ENCODE results near the gene PATL2.
"Not testable (repeated sequence)": the region's sequence is repeated elsewhere in the genome, so short reads cannot be mapped to it uniquely, and the experiment has no call there.

The PATL2 gene

GRCh38 chr15:44706946-44707636 lies 4.0 kb downstream of the PATL2 start:
- H3K27ac ChIP-seq (ENCODE audit: low read length), result no peak overlapping the region
- H3K27me3 ChIP-seq (ENCODE audit: insufficient read depth, low read length, poor library complexity), result no peaks in the 10 kb centered on the region
- H3K4me3 ChIP-seq (ENCODE audit: low read depth in 1 of 2, low read length in 2 of 2), result no peak overlapping the region
- H3K36me3 ChIP-seq (ENCODE audit: insufficient read depth, low read length), result no peaks in the 10 kb centered on the region; the same call in 1 of the 2 replicates
- ATAC-seq (ENCODE audit: insufficient read depth, low read depth) (no peak), DNase-seq (no peak)
- no peak overlapping the region for H3K4me2 ChIP-seq (ENCODE audit: insufficient read depth, low read length)
- peaks cover 22% of the 10 kb centered on the region for H3K79me2 ChIP-seq (ENCODE audit: insufficient read depth, low read length)
- no peaks in the 10 kb centered on the region for H3K9me3 ChIP-seq (ENCODE audit: insufficient read depth, low read length, severe bottlenecking)
- H3K4me1 ChIP-seq (ENCODE audit: insufficient read depth, low read length), result peaks cover 14% of the 10 kb centered on the region
- TF ChIP-seq EZH2 (IDR thresholded peaks at IDR 0.05; ENCODE audit: borderline replicate concordance, low read depth, low read length, severe bottlenecking), result no peak
- TF ChIP-seq CTCF (IDR thresholded peaks at IDR 0.05; ENCODE audit: borderline replicate concordance, extremely low read depth, low read length, poor library complexity, severe bottlenecking), result no peak
- H4K20me1 ChIP-seq (ENCODE audit: insufficient read depth, low read length), result peaks cover 2% of the 10 kb centered on the region; the same call in 1 of the 2 replicates
- no peak overlapping the region for H2AFZ ChIP-seq (ENCODE audit: low read depth, low read length)
- no peak overlapping the region for H3K9ac ChIP-seq (ENCODE audit: low read depth, low read length)

- no peak overlapping the region for H3K4me3 ChIP-seq (ENCODE audit: low read depth in 1 of 2, low read length in 2 of 2)
- no peak overlapping the region for H3K4me2 ChIP-seq (ENCODE audit: insufficient read depth, low read length)
- H3K27me3 ChIP-seq (ENCODE audit: insufficient read depth, low read length, poor library complexity), result no peaks in the 10 kb centered on the region
- no peak for ATAC-seq (ENCODE audit: insufficient read depth, low read depth)
- H3K27ac ChIP-seq (ENCODE audit: low read length), result no peak overlapping the region
- TF ChIP-seq EZH2 (IDR thresholded peaks at IDR 0.05; ENCODE audit: borderline replicate concordance, low read depth, low read length, severe bottlenecking) (no peak), CTCF (IDR thresholded peaks at IDR 0.05; ENCODE audit: borderline replicate concordance, extremely low read depth, low read length, poor library complexity, severe bottlenecking) (no peak)
- H3K9ac ChIP-seq (ENCODE audit: low read depth, low read length), result no peak overlapping the region
- no peaks in the 10 kb centered on the region for H4K20me1 ChIP-seq (ENCODE audit: insufficient read depth, low read length)
- no peaks in the 10 kb centered on the region for H3K9me3 ChIP-seq (ENCODE audit: insufficient read depth, low read length, severe bottlenecking)
- no peak for DNase-seq
- H3K36me3 ChIP-seq (ENCODE audit: insufficient read depth, low read length), result no peaks in the 10 kb centered on the region; the same call in 1 of the 2 replicates
- H3K4me1 ChIP-seq (ENCODE audit: insufficient read depth, low read length), result peaks cover 14% of the 10 kb centered on the region
- peaks cover 15% of the 10 kb centered on the region for H3K79me2 ChIP-seq (ENCODE audit: insufficient read depth, low read length)
- H2AFZ ChIP-seq (ENCODE audit: low read depth, low read length), result no peak overlapping the region
Observed at GRCh38 chr15:44706401-44706800, 4.7 kb downstream of the PATL2 start.

GRCh38 chr15:44705986-44706385 lies 5.1 kb downstream of the PATL2 start:
- TF ChIP-seq EZH2 (IDR thresholded peaks at IDR 0.05; ENCODE audit: borderline replicate concordance, low read depth, low read length, severe bottlenecking) (no peak), CTCF (IDR thresholded peaks at IDR 0.05; ENCODE audit: borderline replicate concordance, extremely low read depth, low read length, poor library complexity, severe bottlenecking) (no peak)
- Histone ChIP-seq H3K4me1 (ENCODE audit: insufficient read depth, low read length) (peaks cover 14% of the 10 kb centered on the region), H2AFZ (ENCODE audit: low read depth, low read length) (no peak overlapping the region), H3K27ac (ENCODE audit: low read length) (no peak overlapping the region), H3K27me3 (ENCODE audit: insufficient read depth, low read length, poor library complexity) (no peaks in the 10 kb centered on the region), H3K36me3 (ENCODE audit: insufficient read depth, low read length) (no peaks in the 10 kb centered on the region), H3K9me3 (ENCODE audit: insufficient read depth, low read length, severe bottlenecking) (no peaks in the 10 kb centered on the region), H3K9ac (ENCODE audit: low read depth, low read length) (no peak overlapping the region), H3K4me2 (ENCODE audit: insufficient read depth, low read length) (no peak overlapping the region), H3K4me3 (ENCODE audit: low read depth in 1 of 2, low read length in 2 of 2) (no peak overlapping the region), H3K79me2 (ENCODE audit: insufficient read depth, low read length) (peaks cover 13% of the 10 kb centered on the region), H4K20me1 (ENCODE audit: insufficient read depth, low read length) (no peaks in the 10 kb centered on the region)
- DNase-seq (no peak), ATAC-seq (ENCODE audit: insufficient read depth, low read depth) (no peak)

- ATAC-seq (ENCODE audit: insufficient read depth, low read depth); H3K9ac ChIP-seq (ENCODE audit: low read depth, low read length); H4K20me1 ChIP-seq (ENCODE audit: insufficient read depth, low read length); H3K36me3 ChIP-seq (ENCODE audit: insufficient read depth, low read length); H3K9me3 ChIP-seq (ENCODE audit: insufficient read depth, low read length, severe bottlenecking); H3K27me3 ChIP-seq (ENCODE audit: insufficient read depth, low read length, poor library complexity); H3K79me2 ChIP-seq (ENCODE audit: insufficient read depth, low read length); H3K4me2 ChIP-seq (ENCODE audit: insufficient read depth, low read length); H2AFZ ChIP-seq (ENCODE audit: low read depth, low read length); H3K27ac ChIP-seq (ENCODE audit: low read length); DNase-seq; H3K4me1 ChIP-seq (ENCODE audit: insufficient read depth, low read length); H3K4me3 ChIP-seq (ENCODE audit: low read depth in 1 of 2, low read length in 2 of 2): not testable (repeated sequence)
Observed at GRCh38 chr15:44700676-44701075, 10.4 kb downstream of the PATL2 start.
